Prostate gland (tissue), 2 donors: ENCODE data around the gene FOXL1. TPM values are rescaled to one million over a fixed set of nuclear protein-coding genes. Genes with fewer than 3 reads are reported as not detected.

ENCODE experiments used
- DNase-seq: peaks from one replicate; pipeline ENCODE4 v3.0.0-alpha.2; 2019; ENCODE audit warnings: low spot score
- H3K27ac ChIP-seq, 2 donors: fragments of 200-600 bp; sonication (generic); 2 replicates each; pipeline ENCODE4 v1.5.1; 2017 to 2019
- H3K27me3 ChIP-seq: fragments of 200-600 bp; sonication (generic); replicated peaks from 2 replicates; pipeline ENCODE4 v1.5.1; 2019; ENCODE audit not compliant: insufficient read depth
- H3K36me3 ChIP-seq, 2 donors: fragments of 200-600 bp; sonication (generic); 1 replicate in 1 of 2; 2 replicates in 1 of 2; pipeline versions ENCODE4 v1.5.1 to v1.8.1; 2017 to 2019
- H3K4me1 ChIP-seq: fragments of 200-600 bp; sonication (generic); replicated peaks from 2 replicates; pipeline ENCODE4 v1.5.1; 2019
- H3K4me3 ChIP-seq, 2 donors: fragments of 200-600 bp; sonication (generic); 2 replicates each; pipeline ENCODE4 v1.5.1; 2017 to 2019
- H3K9me3 ChIP-seq: fragments of 200-600 bp; sonication (generic); 2 replicates; pipeline ENCODE4 v1.5.1; 2017
- POLR2A ChIP-seq: fragments of 450-650 bp; IDR thresholded peaks from one replicate; pipeline ENCODE4 v1.6.1; 2016; ENCODE audit warnings: antibody characterized with exemption, mild to moderate bottlenecking
- POLR2AphosphoS5 ChIP-seq: sonication (generic); formaldehyde crosslinking; IDR thresholded peaks from one replicate; pipeline ENCODE4 v1.6.1; 2017; ENCODE audit warnings: antibody characterized with exemption
- WGBS: methylation state at CpG from one replicate; pipeline ENCODE4 v1.1.5; 2018; 5-methylcytosine and 5-hydroxymethylcytosine counted together
- intact Hi-C: fragments of 100-400 bp; cut with DNase I; formaldehyde crosslinking; loops from one replicate; pipeline ENCODE4 v1.14.2; 2022
- total RNA-seq, 2 donors: library from RNA; depleted of rRNA; stranded (reverse); fragments of >200 nt; gene quantifications; one replicate each; pipeline ENCODE4 v1.1.0, GENCODE V29; 2016
- TF ChIP-seq, protein P1 (sequence below), 4 experiments: fragments of 200-600 bp in 2 of 4; fragments of 450-650 bp in 2 of 4; sonication (generic) in 2 of 4; IDR thresholded peaks; 1 replicate in 3 of 4; 2 replicates in 1 of 4; pipeline ENCODE4 v1.5.1; 2016 to 2019; ENCODE audit warnings: antibody characterized with exemption in 4 of 4, mild to moderate bottlenecking in 2 of 4, moderate library complexity in 2 of 4

The FOXL1 gene
- total RNA-seq, 2 donors from 2014 or later = 0.87 to 8.6 TPM

DNA sequence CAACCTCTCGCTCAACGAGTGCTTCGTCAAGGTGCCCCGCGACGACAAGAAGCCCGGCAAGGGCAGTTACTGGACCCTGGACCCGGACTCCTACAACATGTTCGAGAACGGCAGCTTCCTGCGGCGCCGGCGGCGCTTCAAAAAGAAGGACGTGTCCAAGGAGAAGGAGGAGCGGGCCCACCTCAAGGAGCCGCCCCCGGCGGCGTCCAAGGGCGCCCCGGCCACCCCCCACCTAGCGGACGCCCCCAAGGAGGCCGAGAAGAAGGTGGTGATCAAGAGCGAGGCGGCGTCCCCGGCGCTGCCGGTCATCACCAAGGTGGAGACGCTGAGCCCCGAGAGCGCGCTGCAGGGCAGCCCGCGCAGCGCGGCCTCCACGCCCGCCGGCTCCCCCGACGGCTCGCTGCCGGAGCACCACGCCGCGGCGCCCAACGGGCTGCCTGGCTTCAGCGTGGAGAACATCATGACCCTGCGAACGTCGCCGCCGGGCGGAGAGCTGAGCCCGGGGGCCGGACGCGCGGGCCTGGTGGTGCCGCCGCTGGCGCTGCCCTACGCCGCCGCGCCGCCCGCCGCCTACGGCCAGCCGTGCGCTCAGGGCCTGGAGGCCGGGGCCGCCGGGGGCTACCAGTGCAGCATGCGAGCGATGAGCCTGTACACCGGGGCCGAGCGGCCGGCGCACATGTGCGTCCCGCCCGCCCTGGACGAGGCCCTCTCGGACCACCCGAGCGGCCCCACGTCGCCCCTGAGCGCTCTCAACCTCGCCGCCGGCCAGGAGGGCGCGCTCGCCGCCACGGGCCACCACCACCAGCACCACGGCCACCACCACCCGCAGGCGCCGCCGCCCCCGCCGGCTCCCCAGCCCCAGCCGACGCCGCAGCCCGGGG, 10.4 kb upstream of the FOXL1 start:
- Histone ChIP-seq H3K9me3 (no peaks in the 10 kb centered on the region), H3K27me3 (peaks cover 47% of the 10 kb centered on the region), H3K4me3 (no peak overlapping the region), H3K4me1 (peaks cover 3% of the 10 kb centered on the region), H3K36me3 (no peaks in the 10 kb centered on the region), H3K27ac (no peak overlapping the region)
- DNase-seq = no peak
- intact Hi-C loops = no loop called here
- WGBS = 3% methylated on average over 46 of the region's 116 CpGs
- TF ChIP-seq, protein P1, sequence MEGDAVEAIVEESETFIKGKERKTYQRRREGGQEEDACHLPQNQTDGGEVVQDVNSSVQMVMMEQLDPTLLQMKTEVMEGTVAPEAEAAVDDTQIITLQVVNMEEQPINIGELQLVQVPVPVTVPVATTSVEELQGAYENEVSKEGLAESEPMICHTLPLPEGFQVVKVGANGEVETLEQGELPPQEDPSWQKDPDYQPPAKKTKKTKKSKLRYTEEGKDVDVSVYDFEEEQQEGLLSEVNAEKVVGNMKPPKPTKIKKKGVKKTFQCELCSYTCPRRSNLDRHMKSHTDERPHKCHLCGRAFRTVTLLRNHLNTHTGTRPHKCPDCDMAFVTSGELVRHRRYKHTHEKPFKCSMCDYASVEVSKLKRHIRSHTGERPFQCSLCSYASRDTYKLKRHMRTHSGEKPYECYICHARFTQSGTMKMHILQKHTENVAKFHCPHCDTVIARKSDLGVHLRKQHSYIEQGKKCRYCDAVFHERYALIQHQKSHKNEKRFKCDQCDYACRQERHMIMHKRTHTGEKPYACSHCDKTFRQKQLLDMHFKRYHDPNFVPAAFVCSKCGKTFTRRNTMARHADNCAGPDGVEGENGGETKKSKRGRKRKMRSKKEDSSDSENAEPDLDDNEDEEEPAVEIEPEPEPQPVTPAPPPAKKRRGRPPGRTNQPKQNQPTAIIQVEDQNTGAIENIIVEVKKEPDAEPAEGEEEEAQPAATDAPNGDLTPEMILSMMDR (IDR thresholded peaks at IDR 0.05) = no peak
- no peak for TF ChIP-seq POLR2A
- no peak for TF ChIP-seq POLR2AphosphoS5

DNA sequence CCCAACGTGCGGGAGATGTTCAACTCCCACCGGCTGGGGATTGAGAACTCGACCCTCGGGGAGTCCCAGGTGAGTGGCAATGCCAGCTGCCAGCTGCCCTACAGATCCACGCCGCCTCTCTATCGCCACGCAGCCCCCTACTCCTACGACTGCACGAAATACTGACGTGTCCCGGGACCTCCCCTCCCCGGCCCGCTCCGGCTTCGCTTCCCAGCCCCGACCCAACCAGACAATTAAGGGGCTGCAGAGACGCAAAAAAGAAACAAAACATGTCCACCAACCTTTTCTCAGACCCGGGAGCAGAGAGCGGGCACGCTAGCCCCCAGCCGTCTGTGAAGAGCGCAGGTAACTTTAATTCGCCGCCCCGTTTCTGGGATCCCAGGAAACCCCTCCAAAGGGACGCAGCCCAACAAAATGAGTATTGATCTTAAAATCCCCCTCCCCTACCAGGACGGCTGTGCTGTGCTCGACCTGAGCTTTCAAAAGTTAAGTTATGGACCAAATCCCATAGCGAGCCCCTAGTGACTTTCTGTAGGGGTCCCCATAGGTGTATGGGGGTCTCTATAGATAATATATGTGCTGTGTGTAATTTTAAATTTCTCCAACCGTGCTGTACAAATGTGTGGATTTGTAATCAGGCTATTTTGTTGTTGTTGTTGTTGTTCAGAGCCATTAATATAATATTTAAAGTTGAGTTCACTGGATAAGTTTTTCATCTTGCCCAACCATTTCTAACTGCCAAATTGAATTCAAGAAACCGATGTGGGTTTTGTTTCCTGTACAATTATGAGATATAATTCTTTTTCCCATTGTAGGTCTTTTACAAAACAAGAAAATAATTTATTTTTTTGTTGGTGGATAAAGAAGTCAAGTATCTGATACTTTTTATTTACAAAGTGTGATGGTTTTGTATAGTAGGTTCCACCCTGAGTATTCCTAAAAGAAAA, 9.4 kb upstream of the FOXL1 start:
- Histone ChIP-seq H3K4me1 (peaks cover 3% of the 10 kb centered on the region), H3K36me3 (no peaks in the 10 kb centered on the region), H3K27ac (no peak overlapping the region), H3K9me3 (no peaks in the 10 kb centered on the region), H3K27me3 (peaks cover 47% of the 10 kb centered on the region), H3K4me3 (no peak overlapping the region)
- intact Hi-C loops = no loop called here
- WGBS = 18% methylated on average over 32 of the region's 33 CpGs
- TF ChIP-seq, protein P1 (IDR thresholded peaks at IDR 0.05) = no peak
- no peak for TF ChIP-seq POLR2AphosphoS5
- no peak for TF ChIP-seq POLR2A
- DNase-seq = no peak

DNA sequence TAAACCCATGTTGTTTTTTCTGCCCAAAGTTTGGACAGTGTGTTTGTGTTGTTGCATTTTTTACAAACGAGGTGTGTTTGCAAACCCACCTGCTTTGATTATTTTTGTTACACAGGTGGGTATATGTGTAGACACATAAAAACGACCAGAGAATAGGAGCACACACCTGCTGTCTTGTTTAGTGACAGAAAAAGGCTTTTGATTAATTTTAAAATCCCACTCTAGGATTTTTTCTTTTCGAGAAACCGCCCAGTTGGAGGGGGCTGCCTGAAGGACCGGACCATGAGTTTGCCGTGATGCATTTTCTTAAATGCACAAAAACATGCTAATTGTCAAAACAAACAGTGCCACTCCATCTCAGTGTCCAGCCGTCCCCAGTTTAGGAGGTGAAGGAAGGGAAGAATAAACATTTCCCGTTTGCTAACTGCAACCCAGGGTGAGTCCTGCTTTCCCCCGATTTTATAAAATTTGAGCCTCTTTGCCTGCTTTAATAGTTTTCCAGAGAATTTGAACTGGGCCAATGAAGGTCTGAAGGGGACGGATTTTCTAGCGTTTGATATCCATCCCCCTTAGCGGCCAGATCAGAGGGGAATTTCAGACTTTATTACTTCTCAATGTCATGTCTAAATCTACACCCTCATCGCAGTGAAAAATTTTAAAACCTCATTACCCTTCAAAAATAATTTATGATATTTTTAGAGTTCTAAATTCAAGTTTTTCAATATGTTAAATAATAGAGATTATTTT, 8.5 kb upstream of the FOXL1 start:
- no peak overlapping the region for H3K4me3 ChIP-seq
- DNase-seq = no peak
- no peak overlapping the region for H3K27ac ChIP-seq
- H3K27me3 ChIP-seq = peaks cover 46% of the 10 kb centered on the region
- intact Hi-C loops = no loop called here
- no peaks in the 10 kb centered on the region for H3K36me3 ChIP-seq
- TF ChIP-seq, protein P1 (IDR thresholded peaks at IDR 0.05) = no peak
- TF ChIP-seq POLR2A = no peak
- TF ChIP-seq POLR2AphosphoS5 = no peak
- 73% methylated on average over 13 of the region's 13 CpGs for WGBS
- H3K4me1 ChIP-seq = no peaks in the 10 kb centered on the region
- no peaks in the 10 kb centered on the region for H3K9me3 ChIP-seq

DNA sequence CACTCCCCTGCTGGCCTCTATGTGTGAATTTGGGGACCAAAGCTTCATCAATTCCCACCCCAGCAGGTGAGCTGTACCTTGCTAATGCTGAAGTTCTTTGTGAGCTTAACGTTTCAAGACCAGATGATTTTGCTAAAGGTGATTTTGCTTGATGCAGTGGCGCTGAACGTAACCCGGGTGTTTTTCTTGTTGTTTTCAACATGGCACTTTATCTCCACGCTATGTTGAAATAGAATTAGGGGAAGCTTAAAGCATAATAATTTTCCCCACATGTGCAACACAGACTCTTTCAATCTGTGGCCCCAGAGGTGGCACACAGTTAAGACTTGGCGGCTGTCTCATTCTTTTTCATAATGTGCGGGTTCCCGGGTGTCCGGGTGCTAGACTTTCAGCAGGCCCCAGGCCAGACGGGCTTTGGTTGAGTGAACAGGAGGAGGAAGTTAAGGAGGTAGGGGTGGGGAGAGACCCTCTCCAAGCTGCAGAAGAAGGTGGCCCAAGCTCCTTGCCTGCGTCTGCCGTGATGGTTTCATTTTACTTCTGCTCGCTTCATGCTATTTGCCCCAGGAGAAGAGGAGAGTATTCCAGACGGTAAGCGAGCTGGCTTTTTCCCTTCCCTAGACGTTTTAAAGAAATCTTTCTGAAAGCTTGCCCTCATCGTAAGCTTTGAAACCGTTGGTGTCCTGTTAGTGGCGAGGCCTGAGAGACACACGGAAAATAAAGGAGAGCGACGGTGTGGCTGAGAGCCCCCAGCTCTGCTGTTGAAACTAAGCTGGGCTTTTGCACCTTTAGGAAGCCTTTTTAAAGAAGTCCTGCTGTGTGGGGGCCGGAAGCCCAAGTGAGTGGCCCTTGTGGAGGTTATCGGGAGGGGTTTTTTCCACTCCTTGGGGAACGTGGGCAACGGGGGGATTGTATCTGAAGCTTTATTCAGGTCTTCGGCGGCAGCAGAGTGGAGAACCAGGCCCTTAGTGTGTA, 7.5 kb upstream of the FOXL1 start:
- Histone ChIP-seq H3K27me3 (peaks cover 44% of the 10 kb centered on the region), H3K36me3 (no peaks in the 10 kb centered on the region)
- TF ChIP-seq, protein P1 (IDR thresholded peaks at IDR 0.05) = no peak
- TF ChIP-seq POLR2AphosphoS5 (no peak), POLR2A (no peak)

More for the DNA sequence above, 7.5 kb upstream of the FOXL1 start:
- Histone ChIP-seq H3K27ac (no peak overlapping the region), H3K4me1 (no peaks in the 10 kb centered on the region), H3K4me3 (no peak overlapping the region), H3K9me3 (no peaks in the 10 kb centered on the region)
- intact Hi-C loops = no loop called here
- no peak for DNase-seq
- 91% methylated on average over 28 of the region's 28 CpGs for WGBS
